HepG2 (cell line): ENCODE data around the gene KIAA1549.

ENCODE experiments used
- BHLHE40 ChIP-seq: IDR thresholded peaks from 2 replicates; pipeline ENCODE4 v1.6.1; 2011; ENCODE audit warnings: low read length, improper control_type of control experiment
- CREB1 ChIP-seq, 2 experiments: fragments of 450-650 bp in 1 of 2; IDR thresholded peaks; 2 replicates each; pipeline ENCODE4 v1.6.1; 2016 to 2017; ENCODE audit warnings: control low read depth in 1 of 2, mild to moderate bottlenecking in 1 of 2, missing compliant biosample characterization in 1 of 2, missing genetic modification characterization in 1 of 2
- EEA1 ChIP-seq: sonication (generic); formaldehyde crosslinking; IDR thresholded peaks from 2 replicates; pipeline ENCODE4 v1.5.1; 2020; ENCODE audit warnings: mild to moderate bottlenecking, missing genetic modification reagents, borderline replicate concordance
- ETV5 ChIP-seq: IDR thresholded peaks from 2 replicates; pipeline ENCODE4 v1.6.1; 2018; ENCODE audit warnings: missing biosample characterization, missing genetic modification reagents, inconsistent platforms, borderline replicate concordance
- FOXP1 ChIP-seq, 2 experiments: fragments of 450-650 bp in 1 of 2; IDR thresholded peaks; 2 replicates each; pipeline ENCODE4 v1.6.1; 2017 to 2018; ENCODE audit warnings: antibody characterized with exemption in 1 of 2
- KAT7 ChIP-seq: IDR thresholded peaks from 2 replicates; pipeline ENCODE4 v1.6.1; 2018; ENCODE audit warnings: borderline replicate concordance, missing compliant biosample characterization
- POLR2A ChIP-seq, 2 experiments: IDR thresholded peaks; 2 replicates each; pipeline ENCODE4 v1.6.1; 2011; ENCODE audit warnings: low read depth in 2 of 2, low read length in 2 of 2, mild to moderate bottlenecking in 1 of 2, moderate library complexity in 1 of 2; ENCODE audit not compliant: insufficient read depth in 1 of 2
- SIN3A ChIP-seq: IDR thresholded peaks from 2 replicates; pipeline ENCODE4 v1.6.1; 2011; ENCODE audit warnings: low read depth, mild to moderate bottlenecking, control low read depth, low read length, borderline replicate concordance
- TOE1 ChIP-seq: sonication (generic); formaldehyde crosslinking; IDR thresholded peaks from 2 replicates; pipeline ENCODE4 v1.4.0; 2020; ENCODE audit warnings: mild to moderate bottlenecking, missing genetic modification reagents
- XBP1 ChIP-seq: sonication (generic); formaldehyde crosslinking; IDR thresholded peaks from 2 replicates; pipeline ENCODE4 v1.5.0; 2020; ENCODE audit warnings: missing genetic modification reagents
- ZNF879 ChIP-seq: sonication (generic); formaldehyde crosslinking; IDR thresholded peaks from 2 replicates; pipeline ENCODE4 v1.8.1; 2023; ENCODE audit warnings: missing genetic modification reagents
- TF ChIP-seq, protein P1 (sequence below): sonication (generic); formaldehyde crosslinking; IDR thresholded peaks from 2 replicates; pipeline ENCODE4 v1.5.0; 2020; ENCODE audit warnings: mild to moderate bottlenecking, missing genetic modification reagents, moderate library complexity
- TF ChIP-seq, protein P2 (sequence below): fragments of 450-650 bp; IDR thresholded peaks from 2 replicates; pipeline ENCODE4 v1.6.1; 2016

DNA sequence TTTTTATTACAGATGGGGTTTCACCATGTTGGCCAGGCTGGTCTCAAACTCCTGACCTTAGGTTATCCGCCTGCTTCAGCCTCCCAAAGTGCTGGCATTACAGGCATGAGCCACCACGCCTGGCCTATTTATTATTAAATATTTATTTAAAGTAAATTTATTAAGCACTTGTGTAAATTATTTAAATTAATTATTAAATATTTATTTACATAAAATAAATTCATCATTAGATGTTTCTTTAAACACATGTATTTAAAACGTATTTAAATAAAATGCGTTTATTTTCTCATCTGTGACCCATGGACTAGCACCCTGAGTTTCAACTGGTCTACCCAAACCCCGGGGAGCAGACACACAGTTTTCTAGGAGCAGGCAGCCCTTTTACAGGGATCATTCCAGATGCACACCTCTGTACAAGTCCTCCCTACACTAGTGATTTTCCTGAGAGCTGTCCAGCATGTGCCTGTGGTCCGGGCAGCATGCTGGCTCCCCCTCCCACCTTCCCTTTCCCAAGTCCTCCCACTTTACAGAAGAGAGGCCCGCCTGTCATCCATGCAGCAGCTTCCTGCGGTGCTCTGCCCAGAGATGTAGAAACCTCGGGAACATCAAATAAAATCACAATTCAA is 94.0 kb downstream of the KIAA1549 start:
- no peak for TF ChIP-seq FOXP1 (IDR thresholded peaks at IDR 0.05)
- no peak for TF ChIP-seq FOXP1 (CRISPR knock-in tag; IDR thresholded peaks at IDR 0.05)
- TF ChIP-seq ZNF879 (CRISPR knock-in tag), result no peak
- TF ChIP-seq EEA1 (CRISPR knock-in tag), result no peak
- no peak for TF ChIP-seq XBP1 (CRISPR knock-in tag)
- no peak for TF ChIP-seq ETV5 (CRISPR knock-in tag)
- TF ChIP-seq, protein P1, sequence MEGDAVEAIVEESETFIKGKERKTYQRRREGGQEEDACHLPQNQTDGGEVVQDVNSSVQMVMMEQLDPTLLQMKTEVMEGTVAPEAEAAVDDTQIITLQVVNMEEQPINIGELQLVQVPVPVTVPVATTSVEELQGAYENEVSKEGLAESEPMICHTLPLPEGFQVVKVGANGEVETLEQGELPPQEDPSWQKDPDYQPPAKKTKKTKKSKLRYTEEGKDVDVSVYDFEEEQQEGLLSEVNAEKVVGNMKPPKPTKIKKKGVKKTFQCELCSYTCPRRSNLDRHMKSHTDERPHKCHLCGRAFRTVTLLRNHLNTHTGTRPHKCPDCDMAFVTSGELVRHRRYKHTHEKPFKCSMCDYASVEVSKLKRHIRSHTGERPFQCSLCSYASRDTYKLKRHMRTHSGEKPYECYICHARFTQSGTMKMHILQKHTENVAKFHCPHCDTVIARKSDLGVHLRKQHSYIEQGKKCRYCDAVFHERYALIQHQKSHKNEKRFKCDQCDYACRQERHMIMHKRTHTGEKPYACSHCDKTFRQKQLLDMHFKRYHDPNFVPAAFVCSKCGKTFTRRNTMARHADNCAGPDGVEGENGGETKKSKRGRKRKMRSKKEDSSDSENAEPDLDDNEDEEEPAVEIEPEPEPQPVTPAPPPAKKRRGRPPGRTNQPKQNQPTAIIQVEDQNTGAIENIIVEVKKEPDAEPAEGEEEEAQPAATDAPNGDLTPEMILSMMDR (CRISPR knock-in tag), result no peak
- no peak for TF ChIP-seq POLR2A (IDR thresholded peaks at IDR 0.05; ENCODE audit: insufficient read depth in 1 of 2, low read depth in 2 of 2, low read length in 2 of 2)
- no peak for TF ChIP-seq BHLHE40
- no peak for TF ChIP-seq SIN3A
- TF ChIP-seq, protein P2, sequence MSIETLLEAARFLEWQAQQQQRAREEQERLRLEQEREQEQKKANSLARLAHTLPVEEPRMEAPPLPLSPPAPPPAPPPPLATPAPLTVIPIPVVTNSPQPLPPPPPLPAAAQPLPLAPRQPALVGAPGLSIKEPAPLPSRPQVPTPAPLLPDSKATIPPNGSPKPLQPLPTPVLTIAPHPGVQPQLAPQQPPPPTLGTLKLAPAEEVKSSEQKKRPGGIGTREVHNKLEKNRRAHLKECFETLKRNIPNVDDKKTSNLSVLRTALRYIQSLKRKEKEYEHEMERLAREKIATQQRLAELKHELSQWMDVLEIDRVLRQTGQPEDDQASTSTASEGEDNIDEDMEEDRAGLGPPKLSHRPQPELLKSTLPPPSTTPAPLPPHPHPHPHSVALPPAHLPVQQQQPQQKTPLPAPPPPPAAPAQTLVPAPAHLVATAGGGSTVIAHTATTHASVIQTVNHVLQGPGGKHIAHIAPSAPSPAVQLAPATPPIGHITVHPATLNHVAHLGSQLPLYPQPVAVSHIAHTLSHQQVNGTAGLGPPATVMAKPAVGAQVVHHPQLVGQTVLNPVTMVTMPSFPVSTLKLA, result no peak
- TF ChIP-seq TOE1 (CRISPR knock-in tag), result no peak
- TF ChIP-seq KAT7 (CRISPR knock-in tag), result no peak
- no peak for TF ChIP-seq CREB1 (IDR thresholded peaks at IDR 0.05)
- no peak for TF ChIP-seq CREB1 (CRISPR knock-in tag; IDR thresholded peaks at IDR 0.05)
